SK-N-SH (cell line): ENCODE data around the gene BCL6B. TPM values are rescaled to one million over a fixed set of nuclear protein-coding genes. Genes with fewer than 3 reads are reported as not detected.

Source experiments
- CTCF ChIA-PET: fragments of 300-600, 350-600 bp; formaldehyde crosslinking; extraction: SDS; loops from one replicate; lab custom pipeline; 2021; lab: Yijun Ruan, JAX
- POLR2A ChIA-PET: fragments of 350-600 bp; sonication (Branson Sonifier 250); formaldehyde crosslinking; extraction: SDS; loops from one replicate; lab custom pipeline; 2020; ENCODE audit warnings: antibody characterized with exemption, inconsistent platforms; lab: Yijun Ruan, JAX
- DNase-seq: peaks from one replicate; pipeline ENCODE4 v3.0.0; 2012
- H2AFZ ChIP-seq: fragments of 200-600 bp; sonication (generic); 2 replicates; pipeline ENCODE4 v1.8.1; 2016; ENCODE audit warnings: antibody characterized with exemption, mild to moderate bottlenecking, low read depth
- H3F3A ChIP-seq: fragments of 200-600 bp; sonication (generic); replicated peaks from 2 replicates; pipeline ENCODE3; 2016; ENCODE audit warnings: antibody characterized with exemption, mild to moderate bottlenecking; ENCODE audit not compliant: insufficient read depth
- H3K27ac ChIP-seq, 2 experiments: fragments of 200-500 bp in 1 of 2; fragments of 200-600 bp in 1 of 2; sonication (Bioruptor generic) in 1 of 2; sonication (generic), shearing (Covaris generic) in 1 of 2; 2 replicates each; pipeline versions ENCODE4 v1.5.1 to v1.6.1; 2014 to 2016; ENCODE audit warnings: low read depth in 2 of 2, inconsistent platforms in 1 of 2, low read length in 1 of 2, mild to moderate bottlenecking in 1 of 2, mixed read lengths in 1 of 2
- H3K27me3 ChIP-seq: fragments of 200-600 bp; sonication (generic), shearing (Covaris generic); 2 replicates; pipeline ENCODE4 v1.6.1; 2016; ENCODE audit warnings: mixed run types; ENCODE audit not compliant: insufficient read depth
- H3K36me3 ChIP-seq, 2 experiments: fragments of 200-500 bp in 1 of 2; fragments of 200-600 bp in 1 of 2; sonication (Bioruptor generic) in 1 of 2; sonication (generic) in 1 of 2; replicated peaks in 1 of 2; 2 replicates each; pipeline versions ENCODE3 to v1.5.1; 2014 to 2016; ENCODE audit warnings: low read length in 1 of 2, mild to moderate bottlenecking in 1 of 2; ENCODE audit not compliant: insufficient read depth in 2 of 2, control insufficient read depth in 1 of 2
- H3K4me1 ChIP-seq, 2 experiments: fragments of 200-500 bp in 1 of 2; fragments of 200-600 bp in 1 of 2; sonication (Bioruptor generic) in 1 of 2; sonication (generic), shearing (Covaris generic) in 1 of 2; 2 replicates each; pipeline versions ENCODE4 v1.5.1 to v1.6.1; 2014 to 2016; ENCODE audit warnings: low read depth in 1 of 2, low read length in 1 of 2, mixed run types in 1 of 2; ENCODE audit not compliant: insufficient read depth in 2 of 2, control insufficient read depth in 1 of 2
- H3K4me2 ChIP-seq: fragments of 200-600 bp; sonication (generic), shearing (Covaris generic); 2 replicates; pipeline ENCODE4 v1.6.1; 2017; ENCODE audit warnings: mixed run types
- H3K4me3 ChIP-seq, 2 experiments: fragments of 200-500 bp in 1 of 2; fragments of 200-600 bp in 1 of 2; sonication (Bioruptor generic) in 1 of 2; sonication (generic), shearing (Covaris generic) in 1 of 2; 2 replicates each; pipeline versions ENCODE4 v1.5.1 to v1.8.1; 2014 to 2016; ENCODE audit warnings: low read depth in 2 of 2, inconsistent platforms in 1 of 2, low read length in 1 of 2, mild to moderate bottlenecking in 1 of 2, mixed read lengths in 1 of 2, moderate library complexity in 1 of 2
- H3K79me2 ChIP-seq: fragments of 200-600 bp; sonication (generic); 2 replicates; pipeline ENCODE4 v1.8.1; 2017; ENCODE audit warnings: mild to moderate bottlenecking; ENCODE audit not compliant: insufficient read depth
- H3K9ac ChIP-seq: fragments of 200-600 bp; sonication (generic); 2 replicates; pipeline ENCODE4 v1.6.1; 2017; ENCODE audit warnings: mixed run types
- H3K9me2 ChIP-seq: fragments of 200-600 bp; sonication (generic); 2 replicates; pipeline ENCODE4 v1.6.1; 2017; ENCODE audit warnings: mixed run types
- H3K9me3 ChIP-seq: fragments of 200-600 bp; sonication (generic); 2 replicates; pipeline ENCODE4 v1.6.1; 2017; ENCODE audit warnings: mixed run types, mild to moderate bottlenecking, moderate library complexity
- H4K20me1 ChIP-seq: fragments of 200-600 bp; sonication (generic); 2 replicates; pipeline ENCODE4 v1.6.1; 2017; ENCODE audit warnings: mild to moderate bottlenecking, mixed run types; ENCODE audit not compliant: insufficient read depth
- EP300 ChIP-seq, 2 experiments: IDR thresholded peaks; 2 replicates each; pipeline versions ENCODE4 v1.4.0 to v1.6.1; 2012; ENCODE audit warnings: borderline replicate concordance in 1 of 2, low read depth in 1 of 2, low read length in 1 of 2
- FOSL2 ChIP-seq: IDR thresholded peaks from 2 replicates; pipeline ENCODE4 v1.4.0; 2012; ENCODE audit warnings: low read depth, mild to moderate bottlenecking, moderate library complexity, borderline replicate concordance
- FOXJ3 ChIP-seq: sonication (generic); formaldehyde crosslinking; IDR thresholded peaks from 2 replicates; pipeline ENCODE4 v1.5.1; 2020; ENCODE audit warnings: mild to moderate bottlenecking, missing genetic modification reagents
- FOXM1 ChIP-seq: IDR thresholded peaks from 2 replicates; pipeline ENCODE4 v1.4.0; 2012; ENCODE audit warnings: low read depth, mild to moderate bottlenecking
- GABPA ChIP-seq: IDR thresholded peaks from 2 replicates; pipeline ENCODE4 v1.4.0; 2012; ENCODE audit warnings: low read depth, mild to moderate bottlenecking
- GATA2 ChIP-seq: sonication (generic); formaldehyde crosslinking; IDR thresholded peaks from 2 replicates; pipeline ENCODE4 v1.5.0; 2020; ENCODE audit warnings: mild to moderate bottlenecking, missing genetic modification reagents
- JUND ChIP-seq: IDR thresholded peaks from 2 replicates; pipeline ENCODE4 v1.4.0; 2012
- MEF2A ChIP-seq: IDR thresholded peaks from 2 replicates; pipeline ENCODE4 v1.4.0; 2012; ENCODE audit warnings: low read depth, borderline replicate concordance
- NRF1 ChIP-seq: IDR thresholded peaks from 2 replicates; pipeline ENCODE4 v1.6.1; 2012; ENCODE audit warnings: low read depth, mild to moderate bottlenecking, low read length
- POLR2AphosphoS5 ChIP-seq: IDR thresholded peaks from 2 replicates; pipeline ENCODE4 v1.6.1; 2012; ENCODE audit warnings: low read depth, low read length
- RAD21 ChIP-seq: IDR thresholded peaks from 2 replicates; pipeline ENCODE4 v1.6.1; 2012; ENCODE audit warnings: mild to moderate bottlenecking, low read length
- RCOR1 ChIP-seq: fragments of 150-350 bp; IDR thresholded peaks from 2 replicates; pipeline ENCODE4 v1.6.1; 2017; ENCODE audit warnings: antibody characterized with exemption, low read length
- RFX5 ChIP-seq: IDR thresholded peaks from 2 replicates; pipeline ENCODE4 v1.6.1; 2012; ENCODE audit warnings: mild to moderate bottlenecking, improper control_type of control experiment, low read length
- RXRA ChIP-seq: IDR thresholded peaks from 2 replicates; pipeline ENCODE4 v1.4.0; 2012; ENCODE audit warnings: low read depth, mild to moderate bottlenecking, borderline replicate concordance
- TCF12 ChIP-seq: IDR thresholded peaks from 2 replicates; pipeline ENCODE4 v1.4.0; 2012
- WGBS: methylation state at CpG from one replicate; pipeline ENCODE4 v1.1.6; 2017; ENCODE audit warnings: low lambda C conversion rate; 5-methylcytosine and 5-hydroxymethylcytosine counted together
- polyA plus RNA-seq, 3 experiments: library from polyadenylated mRNA; depleted of rRNA; stranded (reverse); fragments of >200 nt; gene quantifications; 2 replicates each; pipeline ENCODE4 v1.2.3, GENCODE V29; 2012
- TF ChIP-seq, protein P1 (sequence below): IDR thresholded peaks from 2 replicates; pipeline ENCODE4 v1.4.0; 2012; ENCODE audit warnings: low read depth, borderline replicate concordance
- TF ChIP-seq, protein P2 (sequence below): IDR thresholded peaks from 2 replicates; pipeline ENCODE4; 2012
- TF ChIP-seq, protein P3 (sequence below): IDR thresholded peaks from 2 replicates; pipeline ENCODE4 v1.4.0; 2012; ENCODE audit warnings: low read depth
- TF ChIP-seq, protein P4 (sequence below): IDR thresholded peaks from 2 replicates; pipeline ENCODE4 v1.4.0; 2012; ENCODE audit warnings: low read depth, borderline replicate concordance
- TF ChIP-seq, protein P5 (sequence below): fragments of 150-350 bp; IDR thresholded peaks from 2 replicates; pipeline ENCODE4 v1.6.1; 2016; ENCODE audit warnings: mild to moderate bottlenecking, low read depth, low read length

Gene BCL6B
- polyA plus RNA-seq, 1 of the 3 experiments (the other 2 are of a cell fraction), result 0.02 TPM

- H3K27me3 ChIP-seq, result peaks cover 31% of the 10 kb centered on the region
- H3K9me2 ChIP-seq, result no peaks in the 10 kb centered on the region
- WGBS, result 2% methylated on average over 1 of the region's 1 CpG
- DNase-seq, result no peak
- ChIA-PET POLR2A (no interaction called here), CTCF (interaction anchor here (1.4 kb wide), 1 partner anchor 22 kb away, joined by 4 read pairs; no protein-coding TSS in a partner anchor)
- no peaks in the 10 kb centered on the region for H3K79me2 ChIP-seq
- no peaks in the 10 kb centered on the region for H3F3A ChIP-seq
- no peak overlapping the region for H3K9ac ChIP-seq
- peaks cover 0 to 9% of the 10 kb centered on the region in 2 experiments; a peak in 1 of 4 replicates for H3K4me1 ChIP-seq
- H3K4me3 ChIP-seq, result no peak overlapping the region
- no peaks in the 10 kb centered on the region for H3K36me3 ChIP-seq
- H4K20me1 ChIP-seq, result no peaks in the 10 kb centered on the region
- TF ChIP-seq TCF12 (no peak), FOXM1 (no peak), RCOR1 (no peak), POLR2AphosphoS5 (no peak), FOSL2 (no peak), GABPA (no peak), RAD21 (no peak), JUND (no peak), GATA2 (CRISPR knock-in tag) (no peak), MEF2A (no peak)
- TF ChIP-seq, protein P1, sequence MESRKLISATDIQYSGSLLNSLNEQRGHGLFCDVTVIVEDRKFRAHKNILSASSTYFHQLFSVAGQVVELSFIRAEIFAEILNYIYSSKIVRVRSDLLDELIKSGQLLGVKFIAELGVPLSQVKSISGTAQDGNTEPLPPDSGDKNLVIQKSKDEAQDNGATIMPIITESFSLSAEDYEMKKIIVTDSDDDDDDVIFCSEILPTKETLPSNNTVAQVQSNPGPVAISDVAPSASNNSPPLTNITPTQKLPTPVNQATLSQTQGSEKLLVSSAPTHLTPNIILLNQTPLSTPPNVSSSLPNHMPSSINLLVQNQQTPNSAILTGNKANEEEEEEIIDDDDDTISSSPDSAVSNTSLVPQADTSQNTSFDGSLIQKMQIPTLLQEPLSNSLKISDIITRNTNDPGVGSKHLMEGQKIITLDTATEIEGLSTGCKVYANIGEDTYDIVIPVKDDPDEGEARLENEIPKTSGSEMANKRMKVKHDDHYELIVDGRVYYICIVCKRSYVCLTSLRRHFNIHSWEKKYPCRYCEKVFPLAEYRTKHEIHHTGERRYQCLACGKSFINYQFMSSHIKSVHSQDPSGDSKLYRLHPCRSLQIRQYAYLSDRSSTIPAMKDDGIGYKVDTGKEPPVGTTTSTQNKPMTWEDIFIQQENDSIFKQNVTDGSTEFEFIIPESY, result no peak
- TF ChIP-seq, protein P2, sequence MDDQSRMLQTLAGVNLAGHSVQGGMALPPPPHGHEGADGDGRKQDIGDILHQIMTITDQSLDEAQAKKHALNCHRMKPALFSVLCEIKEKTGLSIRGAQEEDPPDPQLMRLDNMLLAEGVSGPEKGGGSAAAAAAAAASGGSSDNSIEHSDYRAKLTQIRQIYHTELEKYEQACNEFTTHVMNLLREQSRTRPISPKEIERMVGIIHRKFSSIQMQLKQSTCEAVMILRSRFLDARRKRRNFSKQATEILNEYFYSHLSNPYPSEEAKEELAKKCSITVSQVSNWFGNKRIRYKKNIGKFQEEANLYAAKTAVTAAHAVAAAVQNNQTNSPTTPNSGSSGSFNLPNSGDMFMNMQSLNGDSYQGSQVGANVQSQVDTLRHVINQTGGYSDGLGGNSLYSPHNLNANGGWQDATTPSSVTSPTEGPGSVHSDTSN, result no peak
- TF ChIP-seq, protein P3, sequence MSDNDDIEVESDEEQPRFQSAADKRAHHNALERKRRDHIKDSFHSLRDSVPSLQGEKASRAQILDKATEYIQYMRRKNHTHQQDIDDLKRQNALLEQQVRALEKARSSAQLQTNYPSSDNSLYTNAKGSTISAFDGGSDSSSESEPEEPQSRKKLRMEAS, result no peak
- no peak overlapping the region for H3K27ac ChIP-seq
- no peak overlapping the region for H3K4me2 ChIP-seq
- no peaks in the 10 kb centered on the region for H3K9me3 ChIP-seq
- H2AFZ ChIP-seq, result no peak overlapping the region
Measured at GRCh38 chr17:7068268-7068667, 45.4 kb downstream of the BCL6B start.

GRCh38 chr17:7070712-7071111, 47.9 kb downstream of the BCL6B start:
- Histone ChIP-seq H3K9me2 (no peaks in the 10 kb centered on the region), H3K4me3 (no peak overlapping the region)
- TF ChIP-seq NRF1 (no peak), FOSL2 (no peak), RXRA (no peak), EP300 (IDR thresholded peaks at IDR 0.05; ENCODE audit: borderline replicate concordance in 1 of 2, low read depth in 1 of 2, low read length in 1 of 2) (no peak), RCOR1 (no peak), GATA2 (CRISPR knock-in tag) (no peak), FOXJ3 (CRISPR knock-in tag) (no peak), RFX5 (no peak)
- TF ChIP-seq, protein P4, sequence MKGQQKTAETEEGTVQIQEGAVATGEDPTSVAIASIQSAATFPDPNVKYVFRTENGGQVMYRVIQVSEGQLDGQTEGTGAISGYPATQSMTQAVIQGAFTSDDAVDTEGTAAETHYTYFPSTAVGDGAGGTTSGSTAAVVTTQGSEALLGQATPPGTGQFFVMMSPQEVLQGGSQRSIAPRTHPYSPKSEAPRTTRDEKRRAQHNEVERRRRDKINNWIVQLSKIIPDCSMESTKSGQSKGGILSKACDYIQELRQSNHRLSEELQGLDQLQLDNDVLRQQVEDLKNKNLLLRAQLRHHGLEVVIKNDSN, result no peak
- TF ChIP-seq, protein P1, result no peak
- TF ChIP-seq, protein P5, sequence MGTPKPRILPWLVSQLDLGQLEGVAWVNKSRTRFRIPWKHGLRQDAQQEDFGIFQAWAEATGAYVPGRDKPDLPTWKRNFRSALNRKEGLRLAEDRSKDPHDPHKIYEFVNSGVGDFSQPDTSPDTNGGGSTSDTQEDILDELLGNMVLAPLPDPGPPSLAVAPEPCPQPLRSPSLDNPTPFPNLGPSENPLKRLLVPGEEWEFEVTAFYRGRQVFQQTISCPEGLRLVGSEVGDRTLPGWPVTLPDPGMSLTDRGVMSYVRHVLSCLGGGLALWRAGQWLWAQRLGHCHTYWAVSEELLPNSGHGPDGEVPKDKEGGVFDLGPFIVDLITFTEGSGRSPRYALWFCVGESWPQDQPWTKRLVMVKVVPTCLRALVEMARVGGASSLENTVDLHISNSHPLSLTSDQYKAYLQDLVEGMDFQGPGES, result no peak

More at GRCh38 chr17:7070712-7071111, 47.9 kb downstream of the BCL6B start:
- Histone ChIP-seq H3K9me3 (no peaks in the 10 kb centered on the region), H3F3A (no peaks in the 10 kb centered on the region), H3K27me3 (peaks cover 35% of the 10 kb centered on the region), H2AFZ (no peak overlapping the region), H3K9ac (no peak overlapping the region), H3K79me2 (no peaks in the 10 kb centered on the region), H4K20me1 (no peaks in the 10 kb centered on the region), H3K27ac (no peak overlapping the region), H3K4me2 (no peak overlapping the region), H3K36me3 (no peaks in the 10 kb centered on the region), H3K4me1 (no peaks in the 10 kb centered on the region)
- POLR2A ChIA-PET, result no interaction called here
- no peak for DNase-seq
- 0% methylated on average over 1 of the region's 3 CpGs for WGBS
- CTCF ChIA-PET, result interaction anchor here (1.2 kb wide), 1 partner anchor 18 kb away, joined by 4 read pairs; no protein-coding TSS in a partner anchor
